Activated CD8-positive, alpha-beta memory T cell treated with anti-CD3 and anti-CD28 coated beads, Interleukin-2, amount 50 U/mL, for 4 hours (primary cell): ENCODE measurements around the gene PFDN1.

Source experiments
- DNase-seq: peaks from one replicate; pipeline ENCODE4 v3.0.0-alpha.2; 2020

The PFDN1 gene

GRCh38 chr5:140328036-140328764, 25.3 kb upstream of the PFDN1 start:
- DNase-seq, result no peak

- no peak for DNase-seq
Observed at GRCh38 chr5:140327589-140327988, 24.7 kb upstream of the PFDN1 start.

DNA sequence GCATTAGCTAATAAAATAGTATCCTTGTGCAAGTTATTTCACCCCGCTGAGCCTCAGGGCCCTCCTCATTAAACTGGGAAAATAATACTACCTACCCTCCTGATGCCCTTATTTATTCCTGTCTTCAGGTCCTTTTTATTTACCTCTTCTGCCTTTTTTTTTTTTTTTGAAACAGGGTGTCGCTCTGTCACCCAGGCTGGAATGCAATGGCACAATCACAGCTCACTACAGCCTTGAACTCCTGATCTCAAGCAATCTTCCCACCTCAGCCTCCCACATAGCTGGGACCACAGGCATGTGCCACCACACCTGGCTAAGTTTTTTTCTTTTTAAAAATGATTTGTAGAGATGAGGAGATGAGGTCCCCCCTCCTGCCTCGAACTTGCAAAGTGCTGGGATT, 22.6 kb upstream of the PFDN1 start:
- no peak for DNase-seq

DNA sequence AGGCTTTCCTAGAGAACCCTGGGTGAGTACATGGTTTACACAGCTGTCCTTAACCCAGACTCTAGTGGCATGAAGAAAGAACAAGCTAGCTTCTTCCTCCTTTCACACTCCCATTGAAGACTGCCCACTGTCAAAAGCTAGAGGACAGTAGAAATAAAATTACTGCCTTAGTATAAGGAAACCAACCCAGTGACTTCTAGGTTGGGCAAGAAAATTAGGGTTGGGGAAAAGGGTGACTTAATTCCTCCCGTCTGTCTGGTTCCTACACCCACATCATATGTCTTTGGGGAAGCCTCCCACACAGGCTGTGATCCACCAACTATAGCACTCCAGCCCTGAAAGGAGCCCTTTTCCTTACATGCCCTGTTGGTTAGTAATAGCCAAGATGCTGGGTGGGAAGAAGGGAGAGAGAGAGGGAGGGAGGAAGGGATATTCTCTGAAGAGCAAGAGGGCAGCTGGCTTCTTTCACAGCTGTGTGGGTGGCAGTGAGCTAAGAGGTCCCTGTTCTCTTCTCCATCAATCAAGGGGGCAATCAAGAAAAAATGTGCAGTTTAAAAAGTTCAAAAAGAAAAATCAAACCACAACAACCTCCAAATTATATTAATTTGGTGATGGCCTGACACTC, 21.8 kb upstream of the PFDN1 start:
- DNase-seq, result no peak

GRCh38 chr5:140324041-140324600, 21.2 kb upstream of the PFDN1 start:
- DNase-seq, result no peak

GRCh38 chr5:140322751-140323731, 20.1 kb upstream of the PFDN1 start:
- no peak for DNase-seq

DNA sequence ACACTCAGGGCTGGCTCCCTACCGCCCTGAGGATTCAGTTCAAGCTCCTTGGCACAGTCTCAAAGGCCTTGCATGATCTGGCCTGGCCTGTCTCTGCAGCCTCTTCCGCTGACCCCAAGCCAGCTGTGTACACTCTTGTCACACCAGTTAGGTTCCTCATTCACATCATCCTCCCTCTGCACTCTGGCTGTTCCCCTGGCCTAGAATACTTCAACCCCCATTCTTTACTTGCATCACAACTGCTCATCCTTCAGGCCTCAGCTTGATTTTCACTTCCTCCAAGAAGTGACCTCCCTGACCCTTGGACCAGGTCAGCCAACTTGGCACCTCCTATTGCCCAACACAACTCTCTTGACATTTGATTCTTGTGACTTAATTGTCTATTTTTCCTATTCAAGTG, 18.9 kb upstream of the PFDN1 start:
- no peak for DNase-seq

- no peak for DNase-seq
Observed at GRCh38 chr5:140319833-140320232, 16.9 kb upstream of the PFDN1 start.

- DNase-seq, result no peak
Observed at GRCh38 chr5:140318792-140319191, 15.9 kb upstream of the PFDN1 start.

DNA sequence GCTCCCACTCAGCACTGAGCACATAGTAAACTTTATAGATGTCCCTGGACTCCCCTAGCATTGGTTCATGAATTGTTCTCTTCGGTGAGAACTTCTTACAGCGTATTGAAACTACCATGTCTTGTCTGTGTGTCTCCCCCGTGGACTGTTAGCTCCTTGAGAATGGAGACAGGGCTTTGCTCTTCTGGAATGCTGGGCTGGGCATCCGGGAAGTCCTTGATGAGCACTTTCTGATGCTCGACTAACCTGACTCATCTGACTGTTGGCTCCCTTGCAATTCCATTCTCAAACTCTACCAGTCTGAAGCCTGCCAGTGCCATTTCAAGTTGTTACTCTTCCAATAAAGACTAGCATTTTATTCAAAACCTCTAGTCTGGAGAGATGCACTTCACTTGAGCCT, 15.0 kb upstream of the PFDN1 start:
- no peak for DNase-seq

DNA sequence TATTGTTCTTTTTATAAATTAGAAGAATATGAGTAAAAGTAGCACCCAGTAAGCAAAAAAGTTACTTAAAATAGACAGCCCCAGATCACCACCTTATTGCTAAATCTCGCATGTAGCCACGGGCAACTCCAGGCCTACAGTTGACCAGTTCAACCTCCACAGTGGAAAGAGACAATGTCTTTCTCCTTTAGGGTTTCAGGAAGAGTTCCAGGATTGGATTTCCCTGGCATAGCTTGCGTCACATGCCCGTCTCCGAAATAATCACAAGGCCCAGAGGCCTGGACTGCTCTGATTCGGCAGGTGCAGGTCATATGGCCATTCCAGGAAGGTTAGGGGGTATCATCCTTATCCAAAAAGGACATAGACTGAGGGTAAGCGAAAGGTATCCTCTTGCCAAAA, 9.9 kb upstream of the PFDN1 start:
- no peak for DNase-seq

DNA sequence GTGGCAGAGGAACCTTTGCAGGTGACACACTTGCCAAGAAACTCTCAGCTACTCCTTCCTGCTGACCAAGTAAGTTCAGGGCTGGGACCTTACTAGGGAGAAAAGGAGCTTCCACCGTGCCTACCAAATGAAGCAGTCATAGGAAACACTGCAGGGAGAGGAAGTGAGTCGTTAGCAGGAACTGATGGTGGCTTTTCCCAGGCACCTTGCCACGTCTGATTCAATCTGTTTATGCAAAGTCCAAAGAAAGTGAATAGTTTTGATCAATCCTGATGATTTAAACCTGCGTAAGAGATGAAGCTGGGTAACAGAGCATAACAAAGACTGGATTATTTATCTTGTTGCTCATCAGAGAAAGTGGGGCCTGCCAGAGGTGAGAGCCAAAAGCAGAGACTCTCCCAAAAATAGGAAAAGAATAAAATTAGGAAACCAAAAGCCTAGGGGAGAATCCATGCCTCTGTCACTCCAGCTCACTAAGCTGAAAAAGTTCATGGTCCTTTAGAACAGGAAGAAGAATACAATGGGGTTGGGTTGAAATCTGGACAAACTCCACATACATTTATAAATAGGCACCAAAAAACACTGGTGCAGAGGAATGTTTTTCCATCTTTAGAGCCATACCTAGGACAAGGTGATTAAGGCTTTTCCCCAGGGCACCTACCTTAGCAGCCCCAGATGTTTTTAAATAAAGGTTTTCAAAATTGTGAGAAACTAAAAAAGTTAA, 9.3 kb upstream of the PFDN1 start:
- DNase-seq, result no peak

- no peak for DNase-seq
Observed at GRCh38 chr5:140311011-140311467, 8.1 kb upstream of the PFDN1 start.

GRCh38 chr5:140310434-140310833, 7.5 kb upstream of the PFDN1 start:
- no peak for DNase-seq

DNA sequence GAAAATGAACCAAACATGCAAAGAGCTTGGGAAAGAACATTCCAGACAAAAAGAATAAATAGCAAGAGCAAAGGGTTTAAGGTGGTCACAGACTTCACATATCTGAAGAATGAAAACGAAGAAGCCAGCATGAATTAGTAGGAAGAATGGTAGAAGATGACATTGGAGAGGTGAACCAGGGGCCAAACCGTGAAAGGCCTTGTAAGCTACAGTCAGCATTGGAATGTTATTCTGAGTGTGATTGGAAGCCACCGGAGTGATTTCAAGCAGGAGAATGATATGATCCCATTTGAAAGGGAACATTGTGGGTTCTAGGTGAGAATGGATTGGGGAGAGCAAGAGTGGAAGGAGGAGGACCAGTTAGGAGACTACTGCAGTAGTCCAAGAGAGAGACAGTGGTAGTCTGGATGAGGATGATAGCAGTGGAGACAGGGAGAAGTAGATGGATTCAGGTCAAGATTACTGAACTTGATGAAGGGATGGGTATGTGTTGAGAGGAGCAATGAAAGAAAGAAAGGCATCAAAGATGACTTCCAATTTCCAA, 6.9 kb upstream of the PFDN1 start:
- DNase-seq, result no peak

- no peak for DNase-seq
Observed at GRCh38 chr5:140305471-140305870, 2.6 kb upstream of the PFDN1 start.

DNA sequence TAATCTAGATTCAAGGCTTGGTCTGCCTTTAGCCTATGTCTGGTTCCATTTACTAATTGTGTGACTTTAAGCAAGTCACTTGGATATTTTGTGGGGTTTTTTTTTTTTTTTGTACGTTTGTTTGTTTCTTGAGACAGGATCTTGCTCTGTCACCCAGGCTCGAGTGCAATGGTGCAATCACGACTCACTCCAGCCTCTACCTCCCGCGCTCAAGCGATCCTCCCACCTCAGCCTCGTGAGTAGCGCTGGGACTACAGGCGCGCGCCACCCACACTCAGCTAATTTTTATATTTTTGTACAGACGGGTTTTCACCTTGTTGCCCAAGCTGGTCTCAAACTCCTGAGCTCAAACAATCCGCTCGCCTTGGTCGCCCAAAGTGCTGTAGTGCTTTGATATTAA, 1.1 kb upstream of the PFDN1 start:
- no peak for DNase-seq

DNA sequence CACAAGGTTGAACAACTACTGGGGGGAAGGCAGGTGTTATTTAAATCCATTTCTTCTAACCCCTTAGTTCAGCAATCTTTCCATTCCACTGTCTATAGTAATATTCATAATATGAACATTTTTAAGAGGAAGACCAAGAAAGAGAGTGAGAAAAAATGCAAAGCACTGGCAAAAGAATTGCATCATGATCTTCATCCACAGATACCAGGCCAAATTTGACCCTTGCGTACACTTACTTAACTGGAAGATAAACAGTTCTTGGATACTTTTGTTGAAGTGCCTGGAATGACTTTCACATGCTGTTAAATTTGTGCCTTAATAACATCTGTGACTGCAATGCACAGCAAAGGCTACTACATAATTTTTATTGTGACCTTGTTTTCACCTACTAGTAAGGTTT, 1.8 kb downstream of the PFDN1 start:
- no peak for DNase-seq

DNA sequence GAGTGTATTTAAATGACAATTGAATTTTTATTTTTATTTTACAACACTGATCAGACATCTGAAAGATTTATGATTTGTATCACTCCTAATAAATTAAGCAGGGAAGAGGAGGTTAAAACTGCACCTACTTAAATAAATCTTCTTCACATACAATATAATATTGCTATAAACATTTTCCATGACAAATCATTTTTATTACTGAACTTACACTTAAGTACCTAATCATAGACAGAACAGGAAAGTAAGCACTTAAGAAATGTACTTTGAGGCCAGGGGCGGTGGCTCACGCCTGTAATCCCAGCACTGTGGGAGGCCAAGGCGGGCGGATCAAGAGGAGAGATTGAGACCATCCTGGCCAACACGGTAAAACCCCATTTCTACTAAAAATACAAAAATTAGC, 3.8 kb downstream of the PFDN1 start:
- DNase-seq, result no peak

DNA sequence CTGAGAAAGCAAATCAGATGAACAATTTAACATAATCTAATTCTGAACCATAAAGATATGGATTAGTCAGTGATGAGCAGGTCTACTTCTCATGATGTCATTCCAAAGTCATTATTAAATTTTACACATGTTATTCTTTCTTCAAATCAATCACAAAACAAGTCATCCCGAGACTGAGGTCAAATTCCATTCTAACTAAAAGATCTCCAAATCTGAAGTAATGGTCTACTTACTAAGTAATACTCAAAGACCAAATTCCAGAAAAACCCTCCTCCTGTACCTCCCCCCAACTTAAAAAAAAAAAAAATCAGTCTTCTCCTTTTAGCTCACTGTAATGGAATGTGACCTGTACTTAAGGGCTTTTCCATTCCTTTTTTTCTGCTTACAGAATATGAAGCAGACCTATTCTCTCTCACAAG, 4.7 kb downstream of the PFDN1 start:
- no peak for DNase-seq

GRCh38 chr5:140297283-140297682, 5.6 kb downstream of the PFDN1 start:
- DNase-seq, result no peak

DNA sequence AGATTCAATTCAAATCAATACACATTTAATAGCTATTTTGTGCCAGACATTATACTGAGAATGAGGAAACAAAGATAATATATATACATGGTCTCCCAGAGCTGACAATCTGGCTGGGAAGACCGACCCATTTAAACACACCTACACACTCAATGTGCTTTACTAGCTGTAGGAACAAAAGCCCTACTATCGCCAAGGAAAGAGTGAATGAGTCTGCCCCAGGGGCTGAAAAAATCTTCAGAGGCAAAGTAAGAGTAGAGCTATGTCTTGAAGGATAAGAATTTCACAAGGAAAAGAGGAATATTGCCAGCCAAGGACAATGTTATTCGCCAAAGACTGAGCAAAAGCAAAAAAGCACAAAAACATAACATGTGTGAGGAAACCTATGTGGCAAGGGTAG, 6.6 kb downstream of the PFDN1 start:
- no peak for DNase-seq
